ENCODE results near the gene MCC.
A peak's percentile ranks its signal among the peaks of the same experiment; 100 is the strongest.
"Not testable (repeated sequence)": the region's sequence is repeated elsewhere in the genome, so short reads cannot be mapped to it uniquely, and the experiment has no call there.

MCC gene

GRCh38 chr5:113081881-113082546 is 406.2 kb downstream of the MCC start:
- DNase-seq (ENCODE audit: low spot score): peak; percentile 79

- DNase-seq (ENCODE audit: low spot score): no peak
These were observed 407.0 kb downstream of the MCC start for GRCh38 chr5:113081091-113081839.

- not testable (repeated sequence) for DNase-seq (ENCODE audit: low spot score)
These were observed 411.6 kb downstream of the MCC start for GRCh38 chr5:113076649-113077048.

GRCh38 chr5:113075019-113075418 is 413.2 kb downstream of the MCC start:
- no peak for DNase-seq (ENCODE audit: low spot score)

GRCh38 chr5:113073629-113074034 is 414.6 kb downstream of the MCC start:
- not testable (repeated sequence) for DNase-seq (ENCODE audit: low spot score)

GRCh38 chr5:113071401-113071800 is 416.9 kb downstream of the MCC start:
- no peak for DNase-seq (ENCODE audit: low spot score)

GRCh38 chr5:113070901-113071300 is 417.4 kb downstream of the MCC start:
- DNase-seq (ENCODE audit: low spot score): no peak

- DNase-seq (ENCODE audit: low spot score): no peak
These were observed 419.7 kb downstream of the MCC start for GRCh38 chr5:113068559-113068958.

GRCh38 chr5:113067635-113068344 is 420.5 kb downstream of the MCC start:
- no peak for DNase-seq (ENCODE audit: low spot score)

GRCh38 chr5:113065626-113066025 is 422.6 kb downstream of the MCC start:
- no peak for DNase-seq (ENCODE audit: low spot score)

- DNase-seq (ENCODE audit: low spot score): no peak
These were observed 423.4 kb downstream of the MCC start for GRCh38 chr5:113064806-113065205.

GRCh38 chr5:113063927-113064326 is 424.3 kb downstream of the MCC start:
- no peak for DNase-seq (ENCODE audit: low spot score)

GRCh38 chr5:113062869-113063508 is 425.3 kb downstream of the MCC start:
- no peak for DNase-seq (ENCODE audit: low spot score)

- DNase-seq (ENCODE audit: low spot score): peak; percentile 70
These were observed 426.1 kb downstream of the MCC start for GRCh38 chr5:113061846-113062780.

- DNase-seq (ENCODE audit: low spot score): no peak
These were observed 427.7 kb downstream of the MCC start for GRCh38 chr5:113060408-113061025.

- peak; percentile 74 for DNase-seq (ENCODE audit: low spot score)
These were observed 428.8 kb downstream of the MCC start for GRCh38 chr5:113059232-113060040.

- no peak for DNase-seq (ENCODE audit: low spot score)
These were observed 429.5 kb downstream of the MCC start for GRCh38 chr5:113058706-113059226.

- DNase-seq (ENCODE audit: low spot score): no peak
These were observed 430.0 kb downstream of the MCC start for GRCh38 chr5:113058269-113058668.

- no peak for DNase-seq (ENCODE audit: low spot score)
These were observed 430.7 kb downstream of the MCC start for GRCh38 chr5:113057557-113057984.

- DNase-seq (ENCODE audit: low spot score): no peak
These were observed 431.3 kb downstream of the MCC start for GRCh38 chr5:113056988-113057387.
